HG03565 (cell line): ENCODE measurements around the gene FYB1.
"Not testable (repeated sequence)": the region's sequence is repeated elsewhere in the genome, so short reads cannot be mapped to it uniquely, and the experiment has no call there.

Source experiments
- ATAC-seq: cut with Tn5 transposase; IDR thresholded peaks from one replicate; pipeline ENCODE4 v1.9.1; 2021; ENCODE audit warnings: mild to moderate bottlenecking, moderate library complexity; ENCODE audit not compliant: unreplicated experiment

Gene FYB1, protein sequence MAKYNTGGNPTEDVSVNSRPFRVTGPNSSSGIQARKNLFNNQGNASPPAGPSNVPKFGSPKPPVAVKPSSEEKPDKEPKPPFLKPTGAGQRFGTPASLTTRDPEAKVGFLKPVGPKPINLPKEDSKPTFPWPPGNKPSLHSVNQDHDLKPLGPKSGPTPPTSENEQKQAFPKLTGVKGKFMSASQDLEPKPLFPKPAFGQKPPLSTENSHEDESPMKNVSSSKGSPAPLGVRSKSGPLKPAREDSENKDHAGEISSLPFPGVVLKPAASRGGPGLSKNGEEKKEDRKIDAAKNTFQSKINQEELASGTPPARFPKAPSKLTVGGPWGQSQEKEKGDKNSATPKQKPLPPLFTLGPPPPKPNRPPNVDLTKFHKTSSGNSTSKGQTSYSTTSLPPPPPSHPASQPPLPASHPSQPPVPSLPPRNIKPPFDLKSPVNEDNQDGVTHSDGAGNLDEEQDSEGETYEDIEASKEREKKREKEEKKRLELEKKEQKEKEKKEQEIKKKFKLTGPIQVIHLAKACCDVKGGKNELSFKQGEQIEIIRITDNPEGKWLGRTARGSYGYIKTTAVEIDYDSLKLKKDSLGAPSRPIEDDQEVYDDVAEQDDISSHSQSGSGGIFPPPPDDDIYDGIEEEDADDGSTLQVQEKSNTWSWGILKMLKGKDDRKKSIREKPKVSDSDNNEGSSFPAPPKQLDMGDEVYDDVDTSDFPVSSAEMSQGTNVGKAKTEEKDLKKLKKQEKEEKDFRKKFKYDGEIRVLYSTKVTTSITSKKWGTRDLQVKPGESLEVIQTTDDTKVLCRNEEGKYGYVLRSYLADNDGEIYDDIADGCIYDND

DNA sequence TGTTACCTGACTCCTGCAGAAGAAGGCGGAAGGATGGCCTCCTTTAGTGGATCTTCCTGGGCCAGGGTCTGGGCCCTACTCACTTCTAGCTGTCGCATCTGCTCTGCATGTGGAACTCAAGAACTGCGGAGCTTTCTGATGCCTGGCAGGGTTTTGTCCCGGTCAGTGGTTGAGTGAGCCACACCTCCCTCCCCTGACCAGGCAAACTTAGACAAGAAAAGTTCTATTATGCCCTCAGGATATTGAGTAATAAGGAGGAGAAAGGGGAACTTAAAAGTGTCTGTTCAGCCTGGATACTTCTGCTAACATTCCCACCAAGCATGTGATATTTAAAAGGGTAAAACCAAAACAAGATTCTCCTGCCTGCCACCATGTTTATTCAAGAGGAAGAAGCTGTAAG, at the start of gene FYB1:
FYB1 (minus strand) TSS at position 127 of the 400 bp plus-strand sequence. CDS start 16,603 bp downstream, outside the sequence.
- no peak for ATAC-seq

- no peak for ATAC-seq
Observed at GRCh38 chr5:39267186-39267585, 47.8 kb upstream of the FYB1 start.

DNA sequence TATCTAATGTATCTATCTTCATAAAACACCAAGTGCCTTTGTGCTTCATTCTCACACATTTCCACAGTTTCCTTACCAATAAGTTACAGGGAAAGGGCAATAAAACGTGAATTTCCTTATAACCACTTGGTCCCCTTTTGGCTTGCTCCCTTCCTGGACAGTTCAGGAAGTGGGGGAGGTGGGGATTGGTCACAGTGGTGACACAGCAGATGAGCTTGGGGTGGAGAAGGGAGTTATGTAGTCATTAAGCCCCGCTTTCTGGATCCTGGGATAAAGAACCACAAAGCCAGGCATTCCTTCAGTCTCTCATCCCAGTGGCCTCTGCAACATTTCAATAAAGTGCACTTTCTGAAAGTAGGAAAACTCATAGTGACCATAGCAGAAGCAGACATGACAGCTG, 47.1 kb upstream of the FYB1 start:
- ATAC-seq = no peak

GRCh38 chr5:39264528-39264927, 45.2 kb upstream of the FYB1 start:
- peak; percentile 83 for ATAC-seq

DNA sequence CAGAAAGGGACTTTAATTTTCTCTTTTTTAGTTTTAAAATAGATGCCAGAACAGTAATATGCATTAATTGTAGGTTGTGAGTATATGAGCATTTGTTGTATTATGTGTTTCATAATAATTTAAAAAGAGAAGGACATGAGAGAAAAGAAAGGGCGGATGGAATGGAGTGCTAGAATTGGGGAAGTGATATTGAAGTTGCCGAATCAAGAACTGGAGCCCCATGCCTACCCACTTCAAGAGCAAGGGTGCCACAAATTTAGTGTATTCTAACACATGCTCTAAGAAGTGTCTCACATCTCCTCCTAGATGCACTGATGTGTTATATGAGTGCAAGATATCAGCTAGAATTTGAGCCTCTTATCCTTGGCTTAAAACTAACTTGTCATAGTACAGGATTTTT, 43.6 kb upstream of the FYB1 start:
- no peak for ATAC-seq

GRCh38 chr5:39260095-39260494, 40.7 kb upstream of the FYB1 start:
- ATAC-seq = no peak

- ATAC-seq = no peak
Observed at GRCh38 chr5:39257554-39257953, 38.2 kb upstream of the FYB1 start.

DNA sequence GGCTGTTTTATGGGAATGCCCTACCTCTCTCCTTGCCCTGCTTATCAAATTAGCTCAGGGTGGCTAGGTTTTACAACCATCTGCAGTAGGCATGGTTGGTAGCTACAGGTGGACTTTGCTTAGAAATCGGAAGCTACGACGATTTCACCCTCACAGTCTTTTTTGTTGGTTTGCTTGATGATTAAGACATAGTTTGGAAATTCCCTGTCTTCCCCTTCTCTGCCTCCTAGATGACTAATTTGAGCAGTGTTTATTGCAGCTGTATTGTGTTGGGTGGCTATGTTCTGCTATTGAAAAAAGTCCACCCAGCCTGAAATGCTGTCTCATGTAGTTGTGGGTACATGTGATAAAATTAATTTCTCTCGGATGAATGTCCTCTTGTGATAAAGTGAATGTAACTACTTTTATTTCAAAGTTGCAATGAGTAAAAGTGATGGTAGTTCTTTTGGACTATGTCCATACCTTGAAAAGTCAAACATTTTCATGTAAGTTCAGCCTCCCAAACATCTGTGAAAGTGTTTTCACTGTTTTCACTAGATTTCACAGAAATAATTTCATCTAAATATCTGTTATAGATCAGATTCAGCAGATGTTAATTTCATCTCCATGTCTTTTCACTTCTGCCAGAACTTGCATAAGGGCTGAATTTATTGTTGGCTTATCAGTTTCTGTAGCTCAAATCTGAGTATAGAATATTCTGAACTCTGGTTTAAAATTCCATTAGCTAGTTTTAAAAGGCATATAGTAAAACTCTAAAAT, 37.3 kb upstream of the FYB1 start:
- ATAC-seq = no peak

DNA sequence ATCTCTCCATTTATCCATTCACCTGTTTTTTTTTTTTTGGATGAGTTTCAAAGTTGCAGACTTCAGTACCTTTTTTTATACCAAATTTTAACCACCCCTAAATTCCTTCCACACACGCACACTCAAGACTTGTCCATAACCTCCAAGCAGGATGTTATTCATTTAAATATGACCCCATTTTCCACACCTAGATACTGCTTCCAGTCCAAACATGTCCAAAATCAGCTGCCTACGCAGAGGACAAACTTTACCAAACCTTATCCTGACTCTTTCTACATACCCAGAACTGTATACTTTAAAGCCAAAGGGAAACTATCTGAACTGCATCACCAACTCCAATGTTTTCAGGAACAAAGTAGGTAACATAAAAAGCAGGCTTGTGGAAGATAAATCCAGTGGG, 36.0 kb upstream of the FYB1 start:
- no peak for ATAC-seq

- no peak for ATAC-seq
Observed at GRCh38 chr5:39254671-39255070, 35.3 kb upstream of the FYB1 start.

DNA sequence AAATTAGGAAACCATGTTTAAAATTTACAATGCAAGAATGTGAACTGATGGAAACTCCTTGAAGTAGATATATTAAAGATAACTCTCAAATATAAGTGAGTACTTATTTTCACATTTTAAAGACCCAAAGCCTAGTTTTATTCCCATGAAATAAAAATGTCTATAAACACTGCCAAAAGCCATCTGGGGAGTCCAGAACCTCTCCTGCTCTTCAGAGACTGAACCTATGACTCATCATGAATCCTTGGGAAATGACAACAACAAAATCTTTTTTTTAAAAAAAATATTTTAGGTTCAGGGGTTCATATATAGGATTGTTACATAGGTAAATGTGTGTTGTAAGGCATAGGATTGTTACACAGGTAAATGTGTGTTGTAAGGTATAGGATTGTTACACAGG, 33.8 kb upstream of the FYB1 start:
- no peak for ATAC-seq

DNA sequence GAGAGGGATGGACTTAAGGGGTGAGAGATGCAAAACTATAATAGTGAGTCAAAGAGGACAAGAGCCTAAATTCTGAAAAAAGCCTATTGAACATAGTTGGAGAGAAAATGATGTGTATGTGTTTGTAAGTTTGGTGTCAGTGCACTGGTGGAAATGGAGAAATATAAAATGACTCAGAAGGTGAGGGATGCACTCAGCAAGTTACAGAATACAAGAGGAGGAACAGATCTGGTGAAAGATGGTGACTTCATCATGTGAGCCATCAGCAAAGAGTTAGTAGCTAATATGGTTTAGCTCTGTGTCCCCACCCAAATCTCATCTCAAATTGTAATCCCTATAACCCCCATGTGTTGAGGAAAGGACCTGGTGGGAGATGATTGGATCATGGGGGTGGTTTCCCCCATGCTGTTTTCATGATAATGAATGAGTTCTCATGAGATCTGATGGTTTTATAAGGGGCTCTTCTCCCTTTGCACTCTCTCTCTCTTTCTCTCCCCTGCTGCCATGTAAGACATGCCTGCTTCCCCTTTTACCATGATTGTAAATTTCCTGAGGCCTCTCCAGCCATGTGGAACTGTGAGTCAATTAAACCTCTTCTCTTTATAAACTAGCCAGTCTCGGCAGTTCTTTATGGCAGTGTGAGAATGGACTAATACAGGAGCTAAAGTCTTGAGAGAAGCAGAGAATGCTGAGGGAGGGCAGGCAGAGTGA, 30.4 kb upstream of the FYB1 start:
- ATAC-seq = no peak

GRCh38 chr5:39249069-39249468, 29.7 kb upstream of the FYB1 start:
- no peak for ATAC-seq

DNA sequence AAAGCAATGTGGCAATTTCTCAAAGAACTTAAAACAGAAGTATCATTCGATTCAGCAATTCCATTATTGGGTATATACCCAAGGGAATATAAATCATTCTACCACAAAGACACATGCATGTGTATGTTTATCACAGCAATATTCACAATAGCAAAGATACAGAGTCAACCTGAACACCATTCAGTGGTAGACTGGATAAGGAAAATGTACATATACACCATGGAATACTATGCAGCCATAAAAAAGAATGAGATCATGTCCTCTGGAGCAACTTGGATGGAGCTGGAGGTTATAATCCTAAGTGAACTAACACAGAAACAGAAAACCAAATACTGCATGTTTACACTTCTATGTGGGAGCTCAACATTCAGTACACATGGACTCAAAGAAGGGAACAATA, 21.4 kb upstream of the FYB1 start:
- no peak for ATAC-seq

GRCh38 chr5:39238366-39239105, 19.2 kb upstream of the FYB1 start:
- no peak for ATAC-seq

GRCh38 chr5:39236718-39237117, 17.4 kb upstream of the FYB1 start:
- no peak for ATAC-seq

DNA sequence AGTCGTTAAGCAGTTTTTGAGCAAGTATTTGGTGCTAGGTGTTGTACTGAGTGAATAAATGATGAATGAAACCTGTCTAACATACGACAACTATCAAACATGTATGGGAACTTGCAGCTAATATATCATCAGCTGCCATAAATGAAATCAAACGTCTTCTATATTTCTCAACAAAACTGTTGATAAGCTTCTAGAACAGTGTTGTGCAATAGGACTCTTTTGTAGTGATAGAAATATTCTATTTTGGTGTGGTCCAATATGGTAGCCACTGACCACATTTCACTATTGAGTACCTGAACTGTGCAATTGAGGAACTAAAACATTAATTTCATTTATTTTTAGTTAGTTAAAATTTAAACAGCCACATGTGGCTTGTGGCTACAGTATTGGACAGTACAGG, 16.3 kb upstream of the FYB1 start:
- ATAC-seq = no peak

DNA sequence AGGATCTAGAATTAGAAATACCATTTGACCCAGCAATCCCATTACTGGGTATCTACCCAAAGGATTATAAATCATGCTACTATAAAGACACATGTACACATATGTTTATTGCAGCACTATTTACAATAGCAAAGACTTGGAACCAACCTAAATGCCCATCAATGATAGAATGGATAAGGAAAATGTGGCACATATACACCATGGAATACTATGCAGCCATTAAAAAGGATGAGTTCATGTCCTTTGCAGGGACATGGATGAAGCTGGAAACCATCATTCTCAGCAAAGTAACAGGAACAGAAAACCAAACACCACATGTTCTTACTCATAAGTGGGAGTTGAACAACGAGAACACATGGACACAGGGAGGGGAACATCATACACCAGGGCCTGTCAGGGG, 15.1 kb upstream of the FYB1 start:
- not testable (repeated sequence) for ATAC-seq

GRCh38 chr5:39233783-39234182, 14.4 kb upstream of the FYB1 start:
- ATAC-seq = no peak
